CD8-positive, alpha-beta memory T cell (primary cell): ENCODE measurements around the gene OBP2B. TPM values are rescaled to one million over a fixed set of nuclear protein-coding genes. Genes with fewer than 3 reads are reported as not detected.
"Not testable (repeated sequence)": the region's sequence is repeated elsewhere in the genome, so short reads cannot be mapped to it uniquely, and the experiment has no call there.

Experiments used
- CTCF ChIA-PET: fragments of 350-600 bp; sonication (Branson Sonifier 250); formaldehyde crosslinking; loops from one replicate; lab custom pipeline; 2021; ENCODE audit warnings: antibody characterized with exemption; lab: Charles Lee
- POLR2A ChIA-PET: fragments of 350-600 bp; sonication (Branson Sonifier 250); formaldehyde crosslinking; loops from one replicate; lab custom pipeline; 2021; ENCODE audit warnings: antibody characterized with exemption; lab: Charles Lee
- DNase-seq, 5 donors: peaks; one replicate each; pipeline versions ENCODE4 v3.0.0 to v3.0.0-alpha.2; 2020 to 2022; ENCODE audit warnings: mixed read lengths in 1 of 5
- H3K27ac ChIP-seq: one replicate; pipeline ENCODE4 v1.7.0; 2013; ENCODE audit warnings: low read depth, mild to moderate bottlenecking, low read length, moderate library complexity
- H3K27me3 ChIP-seq: 2 replicates; pipeline ENCODE4 v1.7.0; 2013; ENCODE audit warnings: low read length, mild to moderate bottlenecking; ENCODE audit not compliant: insufficient read depth, poor library complexity, severe bottlenecking
- H3K36me3 ChIP-seq: 2 replicates; pipeline ENCODE4 v1.7.0; 2013; ENCODE audit warnings: mild to moderate bottlenecking, low read length, moderate library complexity; ENCODE audit not compliant: insufficient read depth
- H3K4me1 ChIP-seq: 2 replicates; pipeline ENCODE4 v1.7.0; 2013; ENCODE audit warnings: mild to moderate bottlenecking, low read length, moderate library complexity; ENCODE audit not compliant: insufficient read depth
- H3K4me3 ChIP-seq: 2 replicates; pipeline ENCODE4 v1.7.0; 2013; ENCODE audit warnings: mild to moderate bottlenecking, low read length
- H3K9me3 ChIP-seq: 2 replicates; pipeline ENCODE4 v1.7.0; 2013; ENCODE audit warnings: mild to moderate bottlenecking, low read length
- H3K27ac Mint-ChIP-seq, 8 donors: one replicate each; pipeline ENCODE4 v1.8.0; 2020 to 2021; ENCODE audit warnings: mixed read lengths in 8 of 8, mild to moderate bottlenecking in 6 of 8, inconsistent platforms in 3 of 8, moderate library complexity in 3 of 8
- H3K27me3 Mint-ChIP-seq, 2 donors: one replicate each; pipeline ENCODE4 v1.8.0; 2020 to 2021; ENCODE audit warnings: mixed read lengths in 2 of 2, mild to moderate bottlenecking in 1 of 2, moderate library complexity in 1 of 2
- H3K36me3 Mint-ChIP-seq, 3 donors: one replicate each; pipeline ENCODE4 v1.8.0; 2020 to 2021; ENCODE audit warnings: mixed read lengths in 3 of 3, inconsistent platforms in 1 of 3, mild to moderate bottlenecking in 1 of 3
- H3K4me1 Mint-ChIP-seq, 3 donors: one replicate each; pipeline ENCODE4 v1.8.0; 2020 to 2021; ENCODE audit warnings: mixed read lengths in 3 of 3, inconsistent platforms in 1 of 3, mild to moderate bottlenecking in 1 of 3
- H3K4me3 Mint-ChIP-seq, 7 donors: one replicate each; pipeline ENCODE4 v1.8.0; 2020 to 2021; ENCODE audit warnings: mixed read lengths in 7 of 7, mild to moderate bottlenecking in 6 of 7, moderate library complexity in 4 of 7, inconsistent platforms in 2 of 7
- H3K9me3 Mint-ChIP-seq, 5 donors: one replicate each; pipeline ENCODE4 v1.8.0; 2020 to 2022; ENCODE audit warnings: mixed read lengths in 5 of 5, mild to moderate bottlenecking in 3 of 5, moderate library complexity in 2 of 5, inconsistent platforms in 1 of 5
- polyA plus RNA-seq: library from polyadenylated mRNA; unstranded; fragments of 300-500 nt; fragmentation: Illumina TruSeq; gene quantifications from one replicate; pipeline ENCODE4 v1.2.3, GENCODE V29; 2021
- total RNA-seq, 2 experiments: library from RNA; stranded (reverse); gene quantifications; one replicate each; pipeline ENCODE4 v1.2.3, GENCODE V29; 2021

Gene OBP2B
- total and polyA plus RNA-seq, 3 experiments from 2014 or later = not detected

- H3K9me3 Mint-ChIP-seq, CTCF ChIA-PET, H3K4me1 ChIP-seq, H3K9me3 ChIP-seq, H3K4me3 ChIP-seq, H3K27ac ChIP-seq, H3K4me1 Mint-ChIP-seq, H3K27me3 ChIP-seq, H3K27ac Mint-ChIP-seq, H3K36me3 ChIP-seq, H3K36me3 Mint-ChIP-seq, H3K4me3 Mint-ChIP-seq, POLR2A ChIA-PET: not testable (repeated sequence)
- DNase-seq = peak in 1 of 5 donors; percentile 7
- H3K27me3 Mint-ChIP-seq = peaks cover 12 to 54% of the 10 kb centered on the region in 2 donors
Measured at GRCh38 chr9:133221994-133222393, 12.9 kb upstream of the OBP2B start.

- CTCF ChIA-PET = no interaction called here
- Histone ChIP-seq H3K4me3 (no peak overlapping the region), H3K27ac (no peak overlapping the region), H3K36me3 (no peaks in the 10 kb centered on the region), H3K4me1 (no peaks in the 10 kb centered on the region), H3K9me3 (no peaks in the 10 kb centered on the region), H3K27me3 (no peaks in the 10 kb centered on the region)
- H3K4me3 Mint-ChIP-seq = no peak overlapping the region
- POLR2A ChIA-PET = no interaction called here
- no peaks in the 10 kb centered on the region for H3K9me3 Mint-ChIP-seq
- no peaks in the 10 kb centered on the region for H3K36me3 Mint-ChIP-seq
- peaks cover 12 to 59% of the 10 kb centered on the region in 2 donors for H3K27me3 Mint-ChIP-seq
- no peak overlapping the region for H3K27ac Mint-ChIP-seq
- H3K4me1 Mint-ChIP-seq = no peaks in the 10 kb centered on the region
- DNase-seq = peak in 1 of 5 donors; percentile 8
Measured at GRCh38 chr9:133221177-133221809, 12.2 kb upstream of the OBP2B start.

- POLR2A ChIA-PET, CTCF ChIA-PET: not testable (repeated sequence)
Measured at GRCh38 chr9:133218049-133218975, 9.3 kb upstream of the OBP2B start.

GRCh38 chr9:133217333-133217988, 8.4 kb upstream of the OBP2B start:
- H3K27me3 Mint-ChIP-seq = peaks cover 16 to 65% of the 10 kb centered on the region in 2 donors
- not testable (repeated sequence) for H3K36me3 ChIP-seq

More at GRCh38 chr9:133218049-133218975, 9.3 kb upstream of the OBP2B start:
- not testable (repeated sequence) for H3K4me3 ChIP-seq, H3K36me3 Mint-ChIP-seq, H3K4me1 ChIP-seq, H3K4me1 Mint-ChIP-seq, H3K27ac ChIP-seq, H3K9me3 Mint-ChIP-seq, H3K27ac Mint-ChIP-seq, H3K36me3 ChIP-seq, H3K4me3 Mint-ChIP-seq, H3K9me3 ChIP-seq, H3K27me3 ChIP-seq
- DNase-seq = peak in 1 of 5 donors; percentile 36
- H3K27me3 Mint-ChIP-seq = peaks cover 14 to 64% of the 10 kb centered on the region in 2 donors

GRCh38 chr9:133214276-133214675, 5.2 kb upstream of the OBP2B start:
- H3K4me3 Mint-ChIP-seq, H3K4me3 ChIP-seq, CTCF ChIA-PET, H3K27ac Mint-ChIP-seq, H3K36me3 ChIP-seq, H3K9me3 Mint-ChIP-seq, POLR2A ChIA-PET, H3K27me3 ChIP-seq, H3K9me3 ChIP-seq, H3K4me1 ChIP-seq, H3K36me3 Mint-ChIP-seq, H3K27ac ChIP-seq, H3K4me1 Mint-ChIP-seq, DNase-seq: not testable (repeated sequence)
- peaks cover 26 to 68% of the 10 kb centered on the region in 2 donors for H3K27me3 Mint-ChIP-seq

More at GRCh38 chr9:133217333-133217988, 8.4 kb upstream of the OBP2B start:
- H3K9me3 ChIP-seq, H3K27ac Mint-ChIP-seq, H3K4me3 ChIP-seq, DNase-seq, H3K36me3 Mint-ChIP-seq, H3K4me3 Mint-ChIP-seq, H3K27me3 ChIP-seq, POLR2A ChIA-PET, H3K4me1 ChIP-seq, H3K9me3 Mint-ChIP-seq, CTCF ChIA-PET, H3K27ac ChIP-seq, H3K4me1 Mint-ChIP-seq: not testable (repeated sequence)

GRCh38 chr9:133210609-133211008, 1.6 kb upstream of the OBP2B start:
- peaks cover 24 to 42% of the 10 kb centered on the region in 2 donors for H3K27me3 Mint-ChIP-seq

GRCh38 chr9:133210202-133210532, 1.1 kb upstream of the OBP2B start:
- Mint-ChIP-seq H3K9me3 (peaks cover 0 to 7% (median 0%) of the 10 kb centered on the region in 5 donors), H3K4me1 (no peaks in the 10 kb centered on the region), H3K36me3 (no peaks in the 10 kb centered on the region), H3K4me3 (no peak overlapping the region), H3K27ac (no peak overlapping the region), H3K27me3 (peaks cover 23 to 42% of the 10 kb centered on the region in 2 donors)
- CTCF ChIA-PET = no interaction called here
- Histone ChIP-seq H3K27ac (no peak overlapping the region), H3K4me1 (no peaks in the 10 kb centered on the region), H3K4me3 (no peak overlapping the region), H3K36me3 (no peaks in the 10 kb centered on the region), H3K27me3 (peaks cover 3% of the 10 kb centered on the region), H3K9me3 (no peaks in the 10 kb centered on the region)
- no peak for DNase-seq
- POLR2A ChIA-PET = no interaction called here

More at GRCh38 chr9:133210609-133211008, 1.6 kb upstream of the OBP2B start:
- Mint-ChIP-seq H3K27ac (no peak overlapping the region), H3K4me1 (no peaks in the 10 kb centered on the region), H3K9me3 (peaks cover 0 to 7% (median 0%) of the 10 kb centered on the region in 5 donors), H3K4me3 (no peak overlapping the region), H3K36me3 (no peaks in the 10 kb centered on the region)
- H3K4me1 ChIP-seq = no peaks in the 10 kb centered on the region
- H3K36me3 ChIP-seq = no peaks in the 10 kb centered on the region
- DNase-seq = no peak
- CTCF ChIA-PET = no interaction called here
- no peak overlapping the region for H3K4me3 ChIP-seq
- peaks cover 3% of the 10 kb centered on the region for H3K27me3 ChIP-seq
- POLR2A ChIA-PET = no interaction called here
- no peak overlapping the region for H3K27ac ChIP-seq
- H3K9me3 ChIP-seq = no peaks in the 10 kb centered on the region
